ENCODE data around the gene C1orf232. TPM values are rescaled to one million over a fixed set of nuclear protein-coding genes. Genes with fewer than 3 reads are reported as not detected.
A peak's percentile ranks its signal among the peaks of the same experiment; 100 is the strongest.

The C1orf232 gene
- total and polyA plus RNA-seq, 2 of the 13 experiments (the other 11 are each of a cell fraction or from before 2014, with no cell fraction given): not detected

- peak; percentile 65 for TF ChIP-seq SALL1 (CRISPR knock-in tag; IDR thresholded peaks at IDR 0.05)
- TF ChIP-seq RFX1 (IDR thresholded peaks at IDR 0.05): no peak
- TF ChIP-seq ZNF296 (CRISPR knock-in tag; conservative IDR thresholded peaks at IDR 0.05): no peak
- no peak for TF ChIP-seq ZBTB42 (CRISPR knock-in tag; IDR thresholded peaks at IDR 0.05)
- no peak for TF ChIP-seq ZNF335 (CRISPR knock-in tag; IDR thresholded peaks at IDR 0.05)
- no peak for TF ChIP-seq HOXA7 (CRISPR knock-in tag; IDR thresholded peaks at IDR 0.05)
- peak; percentile 35; the same call in 1 of the 2 replicates for TF ChIP-seq POLR2G (IDR thresholded peaks at IDR 0.05; ENCODE audit: low read depth, low read length)
- peak; percentile 71 for TF ChIP-seq ZBTB33 (CRISPR knock-in tag; IDR thresholded peaks at IDR 0.05)
- peak; percentile 15; the same call in 1 of the 2 replicates for TF ChIP-seq ETV5 (CRISPR knock-in tag; IDR thresholded peaks at IDR 0.05; ENCODE audit: borderline replicate concordance)
- no peak for TF ChIP-seq ZNF710 (CRISPR knock-in tag; IDR thresholded peaks at IDR 0.05; ENCODE audit: borderline replicate concordance)
- no peak for TF ChIP-seq SP1 (IDR thresholded peaks at IDR 0.05)
- no peak for TF ChIP-seq SP1 (CRISPR knock-in tag; IDR thresholded peaks at IDR 0.05)
- no peak for TF ChIP-seq HDAC1 (CRISPR knock-in tag; IDR thresholded peaks at IDR 0.05)
- no peak for TF ChIP-seq U2AF2 (IDR thresholded peaks at IDR 0.05; ENCODE audit: low read depth, low read length)
- TF ChIP-seq TFDP1 (CRISPR knock-in tag; IDR thresholded peaks at IDR 0.05; ENCODE audit: borderline replicate concordance): peak; percentile 92; the same call in 1 of the 2 replicates
- no peak; the same call in 1 of the 2 replicates for TF ChIP-seq ZNF564 (CRISPR knock-in tag; IDR thresholded peaks at IDR 0.05)
- TF ChIP-seq POGK (CRISPR knock-in tag; conservative IDR thresholded peaks at IDR 0.05): peak; percentile 75; the same call in 1 of the 2 replicates
- no peak for TF ChIP-seq FOXK2 (IDR thresholded peaks at IDR 0.05)
- peak; percentile 23 for TF ChIP-seq SKI (IDR thresholded peaks at IDR 0.05; ENCODE audit: partially characterized antibody)
- TF ChIP-seq MNT (IDR thresholded peaks at IDR 0.05): no peak
- no peak for TF ChIP-seq ZNF576 (CRISPR knock-in tag; IDR thresholded peaks at IDR 0.05)
- TF ChIP-seq ZBTB1 (CRISPR knock-in tag; IDR thresholded peaks at IDR 0.05; ENCODE audit: borderline replicate concordance): no peak
Observed at GRCh38 chr1:26161415-26162219, 7.1 kb downstream of the C1orf232 start (continued).

Measured in HepG2 (cell line).